NB4 (cell line): ENCODE data around the gene AZIN2.

Experiments
- CTCF ChIP-seq: IDR thresholded peaks from one replicate; pipeline ENCODE4 v1.5.1; 2012; ENCODE audit warnings: low read depth, low read length
- MAX ChIP-seq: IDR thresholded peaks from 2 replicates; pipeline ENCODE4 v1.6.1; 2011; ENCODE audit warnings: low read depth, low read length
- POLR2A ChIP-seq: IDR thresholded peaks from 2 replicates; pipeline ENCODE4 v1.6.1; 2011; ENCODE audit warnings: mild to moderate bottlenecking; ENCODE audit not compliant: insufficient read length; ENCODE audit errors: extremely low read depth

GRCh38 chr1:33098371-33098770, 17.4 kb downstream of the AZIN2 start:
- TF ChIP-seq POLR2A (no peak), CTCF (no peak), MAX (no peak)
